Measurements from ENCODE around the gene RBM38.

The RBM38 gene

DNA sequence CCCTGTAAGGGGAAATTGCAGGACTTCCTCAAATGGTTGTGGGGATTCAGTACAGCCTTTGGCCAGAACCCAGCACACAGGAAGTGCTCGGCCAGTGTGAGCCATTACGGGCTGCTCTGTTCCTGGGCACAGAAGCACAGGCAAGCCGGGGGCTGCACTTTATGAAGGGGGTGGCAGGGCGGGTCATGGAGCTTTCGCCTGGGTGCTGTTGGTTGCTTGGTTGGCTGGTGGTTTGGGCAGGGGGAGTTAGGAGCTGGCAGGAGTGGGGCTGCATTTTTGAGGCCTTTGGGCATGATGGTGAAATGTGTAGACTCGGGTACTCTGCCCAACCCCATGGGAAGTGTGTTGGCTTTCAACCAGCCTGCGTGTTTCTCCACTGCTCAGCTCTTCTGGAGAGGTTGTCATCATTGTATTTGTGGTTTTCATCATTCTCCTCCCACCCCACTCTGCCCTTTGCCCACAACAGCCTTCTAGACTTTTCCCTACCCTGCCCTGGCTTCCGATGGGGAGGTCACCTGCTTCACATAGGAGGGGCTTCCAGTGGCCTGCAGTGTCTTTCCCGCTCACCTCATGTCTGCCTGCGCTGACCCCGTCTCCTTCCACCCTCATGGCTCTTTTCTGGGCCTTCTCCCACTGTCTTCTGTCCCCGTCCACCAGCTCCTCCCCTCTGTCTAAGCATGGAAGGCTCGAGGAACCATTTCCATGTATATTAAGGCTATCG is 16.1 kb upstream of the RBM38 start:
- no peak for DNase-seq (ENCODE audit: low read depth)

- no peak for DNase-seq (ENCODE audit: low read depth)
Observed at GRCh38 chr20:57375652-57376230, 15.5 kb upstream of the RBM38 start.

DNA sequence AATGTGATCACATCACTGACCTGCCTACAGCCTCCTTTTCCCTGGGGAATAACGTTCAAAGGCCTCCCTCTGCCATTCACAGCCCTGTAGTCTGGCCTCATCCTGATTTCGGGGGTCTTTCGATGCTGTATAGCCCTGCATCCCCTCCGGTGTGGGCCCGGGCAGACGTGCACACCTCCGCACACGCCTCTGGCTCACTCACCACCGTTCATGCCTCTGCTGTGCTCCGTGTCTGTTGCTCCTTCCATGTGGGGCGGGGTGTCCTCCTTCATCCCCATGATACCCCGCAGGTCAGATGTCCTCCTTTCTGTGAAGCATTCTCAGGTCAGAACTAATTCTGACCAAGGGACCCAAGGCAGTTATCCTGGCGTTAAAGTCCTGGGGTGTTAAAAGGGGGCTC is 13.8 kb upstream of the RBM38 start:
- DNase-seq (ENCODE audit: low read depth) = no peak

GRCh38 chr20:57378107-57378506 is 13.1 kb upstream of the RBM38 start:
- DNase-seq (ENCODE audit: low read depth) = no peak

DNA sequence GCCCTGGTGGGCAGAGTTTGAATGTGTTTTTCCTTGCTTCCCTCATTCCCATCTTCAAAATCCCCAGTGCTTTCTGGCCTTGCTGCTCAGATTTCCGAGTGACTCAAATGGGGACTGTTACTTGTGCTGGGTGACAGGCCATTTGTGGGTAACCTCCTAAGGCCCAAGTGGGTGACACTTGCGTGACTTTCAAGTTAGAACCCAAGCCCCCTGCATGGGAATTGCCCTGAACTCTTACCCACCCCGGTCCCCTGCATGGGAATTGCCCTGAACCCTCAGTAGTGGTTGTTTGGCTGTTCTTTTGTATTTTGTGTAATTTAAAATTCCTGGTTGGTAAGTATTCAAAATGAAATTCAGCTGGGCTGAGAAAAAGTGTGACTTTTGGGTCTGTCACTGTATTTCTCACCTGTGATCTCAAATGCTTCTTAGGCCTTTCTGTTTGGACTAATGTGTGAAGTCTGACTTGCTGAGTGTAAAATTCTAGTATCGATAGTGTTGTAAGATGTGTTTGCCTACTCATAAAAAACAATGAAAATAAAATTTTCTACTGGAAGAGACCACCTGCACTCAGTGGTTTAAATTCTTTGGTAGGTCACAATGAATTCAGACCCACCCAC is 12.4 kb upstream of the RBM38 start:
- no peak for DNase-seq (ENCODE audit: low read depth)

GRCh38 chr20:57379263-57379647 is 11.9 kb upstream of the RBM38 start:
- DNase-seq (ENCODE audit: low read depth) = no peak

GRCh38 chr20:57380081-57380750 is 11.0 kb upstream of the RBM38 start:
- no peak for DNase-seq (ENCODE audit: low read depth)

DNA sequence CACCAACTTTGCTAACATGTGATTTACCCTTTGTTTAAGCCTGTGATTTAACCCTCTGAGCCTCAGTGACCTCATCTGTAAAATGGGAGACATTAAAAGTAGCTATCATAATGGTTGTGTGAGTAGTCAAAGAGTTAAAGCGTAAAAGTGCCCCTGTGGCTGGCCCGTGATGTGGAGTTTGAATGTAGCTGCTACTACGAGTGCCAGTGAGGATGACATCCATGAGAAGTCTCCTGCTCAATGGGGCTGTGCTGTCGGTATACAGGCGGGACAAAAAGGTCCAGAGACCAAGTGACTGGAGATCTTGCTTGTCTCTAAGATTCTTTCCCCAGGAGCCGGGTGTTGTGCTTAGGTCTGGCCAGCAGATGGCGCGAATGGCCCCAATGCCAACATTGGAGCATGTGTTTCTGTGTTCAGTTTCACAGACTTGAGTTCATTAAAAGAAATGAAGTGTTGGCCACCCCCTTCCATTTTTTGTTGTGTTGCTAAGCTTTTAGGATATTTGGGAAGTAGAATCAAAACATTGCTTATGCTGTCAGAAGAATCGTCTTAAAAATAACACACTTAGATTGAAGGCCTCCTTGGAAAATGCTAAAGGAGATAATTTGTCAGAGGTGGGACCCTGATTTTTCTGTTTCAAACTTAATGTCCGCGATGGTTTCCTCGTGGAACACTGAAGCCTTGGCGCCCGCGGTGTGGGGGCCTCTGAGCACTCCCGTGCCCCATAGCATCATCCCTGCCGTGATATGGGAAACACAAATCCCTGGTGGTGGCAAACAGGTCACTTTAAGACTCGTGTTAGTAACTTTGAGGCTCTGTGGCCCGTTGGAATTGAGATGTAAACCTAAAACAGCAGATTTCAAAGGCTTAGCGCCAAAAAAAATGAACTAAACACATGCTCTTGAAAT is 9.3 kb upstream of the RBM38 start:
- DNase-seq (ENCODE audit: low read depth) = peak; percentile 59

DNA sequence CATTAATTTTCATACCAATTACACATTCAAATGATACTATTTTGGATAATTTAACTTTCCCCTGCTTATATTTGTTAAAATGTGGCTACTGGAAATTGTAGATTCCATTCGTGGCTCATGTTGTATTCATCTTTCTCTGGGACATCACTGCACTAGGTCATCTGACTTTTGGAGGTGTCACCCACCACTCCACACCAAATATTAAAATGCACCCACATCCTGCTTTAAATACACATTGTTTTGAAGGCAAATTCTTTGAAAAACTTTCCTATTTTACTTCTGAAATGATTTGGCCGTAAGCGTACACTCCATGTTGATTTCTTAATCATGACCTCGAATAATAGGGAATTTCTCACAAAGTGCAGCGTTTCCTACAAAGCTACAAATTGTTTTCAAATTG is 8.7 kb upstream of the RBM38 start:
- no peak for DNase-seq (ENCODE audit: low read depth)

GRCh38 chr20:57383447-57384347 is 7.5 kb upstream of the RBM38 start:
- no peak for DNase-seq (ENCODE audit: low read depth)

DNA sequence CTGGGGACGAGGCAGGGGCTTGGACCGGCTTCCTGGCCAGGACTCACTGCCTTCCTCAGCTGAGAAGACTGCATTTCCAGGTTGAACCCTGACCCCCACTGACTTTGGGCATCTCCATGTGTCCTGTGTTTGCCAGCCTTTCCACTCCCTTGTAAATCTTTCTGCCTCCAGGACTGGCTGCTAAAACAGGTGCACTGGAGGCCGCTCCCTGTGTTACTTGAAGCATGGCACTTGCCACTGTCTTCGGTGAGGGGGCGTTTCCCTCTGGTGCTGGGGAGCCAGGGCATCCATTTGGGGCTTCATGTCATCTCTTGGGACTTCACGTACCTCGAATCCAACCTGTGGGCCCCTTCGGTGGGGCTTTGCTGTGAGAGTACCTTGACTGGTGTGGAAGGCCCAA is 6.7 kb upstream of the RBM38 start:
- no peak for DNase-seq (ENCODE audit: low read depth)

DNA sequence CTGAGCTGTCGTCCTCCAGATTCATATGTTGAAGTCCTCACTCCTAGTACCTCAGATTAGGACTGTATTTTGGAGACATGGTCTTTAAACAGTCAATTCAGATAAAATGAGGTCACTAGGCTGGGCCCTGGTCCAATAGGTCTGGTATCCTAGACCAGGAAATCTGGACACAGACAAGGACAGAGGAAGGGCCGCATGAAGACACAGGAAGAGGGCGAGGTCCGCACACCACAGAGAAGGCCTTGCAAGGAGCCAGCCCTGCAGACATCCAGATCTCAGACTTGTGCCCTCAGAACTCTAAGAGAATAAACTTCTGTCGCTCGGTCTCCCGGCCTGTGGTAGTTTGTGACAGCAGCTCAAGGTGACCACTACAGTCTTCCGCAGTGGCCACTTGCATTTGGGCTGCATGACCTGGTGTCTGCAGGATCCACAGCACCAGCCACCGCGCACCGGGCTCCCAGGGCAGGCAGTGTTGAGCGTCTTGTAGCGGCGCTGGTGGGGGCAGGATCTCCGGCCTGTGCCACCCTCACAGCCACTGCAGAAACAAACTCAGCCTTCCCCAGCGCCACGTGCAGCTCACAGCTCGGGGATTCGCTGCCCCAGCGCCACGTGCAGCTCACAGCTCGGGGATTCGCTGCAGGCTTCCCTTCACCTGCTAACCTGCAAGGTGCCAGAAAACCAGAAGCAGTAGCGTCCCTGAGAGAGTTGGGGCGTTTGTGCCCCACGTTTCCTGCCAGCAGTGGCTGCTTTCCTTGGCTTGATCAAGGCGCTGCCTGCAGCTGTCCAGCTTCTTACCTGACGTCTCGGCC is 6.0 kb upstream of the RBM38 start:
- DNase-seq (ENCODE audit: low read depth) = no peak

DNA sequence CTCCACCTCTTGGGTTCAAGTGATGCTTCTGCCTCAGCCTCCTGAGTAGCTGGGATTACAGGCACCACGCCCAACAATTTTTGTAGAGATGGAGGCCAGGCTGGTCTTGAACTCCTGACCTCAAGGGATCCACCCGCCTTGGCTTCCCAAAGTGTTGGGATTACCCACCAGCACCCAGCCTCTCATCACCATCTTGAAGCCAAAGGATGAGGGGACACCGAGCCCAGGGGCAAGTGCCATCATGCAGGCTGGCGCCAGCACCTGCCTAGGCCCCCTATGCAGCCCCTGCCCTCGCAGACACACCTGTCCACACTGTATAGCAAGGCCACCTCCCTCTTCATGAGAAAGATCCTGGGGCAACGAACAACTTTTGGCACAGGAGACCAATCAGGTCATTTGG is 5.3 kb upstream of the RBM38 start:
- DNase-seq (ENCODE audit: low read depth) = no peak

DNA sequence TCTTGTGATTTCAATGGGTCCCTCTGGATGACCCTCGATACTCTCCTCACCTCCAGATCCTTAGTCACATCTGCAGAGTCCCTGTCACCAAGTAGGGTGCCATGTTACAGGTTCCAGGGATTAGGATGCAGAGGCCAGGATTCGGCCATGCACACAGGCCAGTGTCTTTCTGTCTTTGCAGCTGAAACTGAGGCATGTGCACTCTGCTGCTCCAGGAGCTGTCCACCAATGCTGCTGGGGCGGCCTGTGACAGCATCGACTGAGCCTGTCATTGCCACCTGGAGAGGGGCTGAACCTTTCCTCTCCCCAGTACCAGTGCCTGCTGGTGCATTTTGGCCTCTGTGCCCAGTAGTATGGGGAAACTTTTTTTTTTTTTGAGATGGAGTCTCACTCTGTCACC is 4.4 kb upstream of the RBM38 start:
- no peak for DNase-seq (ENCODE audit: low read depth)

DNA sequence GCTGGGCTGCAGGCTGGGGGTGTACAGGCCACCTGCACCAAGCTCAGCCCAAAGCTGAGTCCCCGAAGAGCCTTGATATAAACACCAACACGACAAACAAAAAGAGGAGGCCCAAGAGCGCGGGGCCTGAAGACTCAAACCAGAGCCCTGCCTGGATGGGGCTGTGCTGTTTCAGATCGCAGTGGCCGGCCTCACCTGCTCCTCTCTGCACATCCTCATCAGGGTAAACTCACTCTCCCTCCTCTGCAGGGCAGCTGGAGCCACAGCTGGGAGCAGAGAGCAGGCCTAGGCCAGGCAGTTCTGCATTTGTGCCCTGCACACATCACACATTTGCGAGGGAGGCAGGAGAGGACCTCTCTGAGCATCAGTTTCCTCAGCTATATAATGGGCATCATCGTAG is 3.7 kb upstream of the RBM38 start:
- DNase-seq (ENCODE audit: low read depth) = no peak

- DNase-seq (ENCODE audit: low read depth) = no peak
Observed at GRCh38 chr20:57387945-57388371, 3.2 kb upstream of the RBM38 start.

DNA sequence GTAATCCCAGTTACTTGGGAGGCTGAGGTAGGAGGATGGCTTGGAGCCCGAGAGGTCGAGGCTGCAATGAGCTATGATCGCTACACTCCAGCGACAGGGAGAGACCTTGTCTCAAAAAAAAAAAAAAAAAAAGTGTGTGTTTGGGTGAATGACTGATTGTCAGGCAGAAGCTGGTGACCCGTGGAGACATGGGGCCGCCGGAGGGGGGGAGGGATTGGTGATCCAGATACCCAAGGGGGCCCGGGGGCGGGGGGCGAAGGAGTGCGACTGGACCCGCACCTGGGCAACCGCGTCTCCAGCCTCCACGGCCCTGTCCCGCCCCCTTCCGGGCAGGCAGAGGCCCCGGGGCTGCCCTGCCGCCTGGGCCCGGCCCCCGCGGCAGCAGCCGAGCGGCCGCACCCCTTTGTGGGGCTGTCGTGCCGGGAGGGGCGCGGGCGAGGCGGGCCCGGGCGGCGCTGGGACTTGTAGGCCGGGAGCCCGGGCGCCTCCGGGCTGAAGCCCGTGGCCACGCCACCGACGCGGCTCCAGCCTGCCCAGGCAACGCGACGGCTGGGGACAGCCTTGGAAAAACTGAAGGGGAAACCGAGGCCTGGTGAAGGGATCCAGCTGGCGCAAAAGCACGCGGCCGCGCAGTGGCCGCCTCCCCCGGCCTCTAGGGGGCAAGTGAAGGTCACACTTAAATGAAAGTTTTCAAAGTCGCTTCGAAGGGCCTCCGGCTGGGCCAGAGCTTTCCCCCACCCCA is 2.1 kb upstream of the RBM38 start:
- DNase-seq (ENCODE audit: low read depth) = peak; percentile 56

- peak; percentile 86 for DNase-seq (ENCODE audit: low read depth)
Observed at GRCh38 chr20:57389695-57390603, 1.2 kb upstream of the RBM38 start.

Measured in CMK (cell line).